ENCODE results near the gene ZYG11A.

ZYG11A gene

DNA sequence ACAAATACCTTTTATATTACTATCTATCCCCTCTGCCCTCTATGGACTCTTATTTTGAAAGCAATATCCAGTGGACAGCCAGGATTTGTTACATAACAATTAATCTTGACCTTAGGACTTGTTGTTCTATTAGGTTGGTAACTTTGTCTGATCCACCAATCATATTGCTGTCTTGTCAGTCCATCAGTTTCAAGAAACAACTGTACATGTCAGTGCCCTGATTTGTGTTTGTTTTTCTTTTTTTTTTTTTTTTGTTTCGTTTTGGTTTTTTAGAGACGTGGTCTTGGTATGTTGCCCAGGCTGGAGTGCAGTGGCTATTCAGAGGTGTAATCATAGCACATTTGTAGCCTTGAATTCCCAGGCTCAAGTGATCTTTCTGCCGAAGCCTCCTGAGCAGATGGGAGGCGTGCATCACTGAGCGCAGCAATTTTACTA lies 83.0 kb downstream of the ZYG11A start:
- H3K36me3 ChIP-seq (ENCODE audit: control insufficient read depth, insufficient read depth, low read length): no peaks in the 10 kb centered on the region
- H3K27me3 ChIP-seq (ENCODE audit: control insufficient read depth, insufficient read depth, low read length): no peaks in the 10 kb centered on the region
- peak overlapping the region; percentile 4 for H3K4me3 ChIP-seq (ENCODE audit: low read length)
- no peaks in the 10 kb centered on the region for H3K9me3 ChIP-seq (ENCODE audit: control insufficient read depth, low read length)
- H3K4me1 ChIP-seq (ENCODE audit: control insufficient read depth, insufficient read depth, low read length): peaks cover 26% of the 10 kb centered on the region
- no peak overlapping the region for H3K9ac ChIP-seq (ENCODE audit: low read length)

DNA sequence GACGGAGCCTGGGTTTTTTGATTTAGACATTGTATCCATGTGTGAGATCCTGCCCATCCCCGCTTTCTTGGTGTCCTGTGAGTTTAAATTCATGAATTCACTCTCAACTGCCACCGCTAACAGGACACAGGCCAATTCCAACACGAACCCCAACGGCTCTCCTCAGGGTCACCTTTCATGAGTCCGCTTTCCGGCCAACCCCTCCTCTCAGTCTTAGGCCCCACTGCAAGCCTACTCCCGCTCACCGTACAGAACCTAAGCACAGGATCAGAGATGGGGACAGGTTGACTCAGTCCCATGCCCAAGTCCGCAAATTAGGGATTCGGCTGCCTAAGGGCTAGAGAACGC lies 84.3 kb downstream of the ZYG11A start:
- H3K4me1 ChIP-seq (ENCODE audit: control insufficient read depth, insufficient read depth, low read length): peaks cover 26% of the 10 kb centered on the region
- H3K9me3 ChIP-seq (ENCODE audit: control insufficient read depth, low read length): no peaks in the 10 kb centered on the region
- H3K27me3 ChIP-seq (ENCODE audit: control insufficient read depth, insufficient read depth, low read length): no peaks in the 10 kb centered on the region
- peak overlapping the region; percentile 65 for H3K9ac ChIP-seq (ENCODE audit: low read length)
- no peaks in the 10 kb centered on the region for H3K36me3 ChIP-seq (ENCODE audit: control insufficient read depth, insufficient read depth, low read length)
- H3K4me3 ChIP-seq (ENCODE audit: low read length): peak overlapping the region; percentile 41

DNA sequence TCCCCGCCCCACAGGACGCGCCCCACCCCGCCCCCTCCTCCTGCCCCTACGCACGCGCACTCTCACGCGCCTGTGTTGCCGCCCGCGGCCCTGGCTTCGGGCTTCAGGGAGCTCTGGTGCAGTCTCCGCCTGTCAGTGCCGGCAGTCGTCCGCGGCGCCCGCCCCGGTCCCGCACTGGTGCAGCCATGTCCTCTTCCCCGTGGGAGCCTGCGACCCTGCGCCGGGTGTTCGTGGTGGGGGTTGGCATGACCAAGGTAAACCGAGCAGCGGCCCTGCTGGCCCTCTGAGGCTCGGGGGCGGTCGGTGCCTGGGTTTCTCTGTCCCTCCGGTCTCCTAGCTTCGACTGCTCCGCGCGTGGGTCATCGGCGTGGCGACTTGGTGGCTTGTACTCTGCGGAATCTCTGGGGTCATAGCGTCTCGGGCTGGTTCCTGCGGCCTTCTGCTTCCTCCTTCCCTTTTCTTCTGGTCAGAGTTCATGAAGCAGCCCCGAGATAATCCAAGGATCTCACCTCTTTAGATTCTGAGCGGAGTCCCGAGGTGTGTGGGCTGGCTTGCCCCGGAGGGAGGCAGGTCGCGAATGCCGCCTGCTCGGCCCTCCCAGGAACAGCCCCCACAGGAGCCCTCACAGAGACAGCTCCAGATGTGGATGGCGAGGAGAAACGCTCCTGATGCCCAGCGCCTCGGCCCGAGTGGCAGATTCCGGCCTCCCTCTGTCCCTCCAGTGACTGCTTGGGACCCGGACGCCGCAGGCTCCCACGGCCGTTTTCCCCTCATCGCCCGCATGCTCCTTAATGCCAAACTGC lies 84.9 kb downstream of the ZYG11A start, which contains the start of gene SCP2:
Gene SCP2 (plus strand): TSS at position 65 of the 803 bp plus-strand sequence. CDS start 121 bp downstream, at position 186.
- Histone ChIP-seq H3K9me3 (ENCODE audit: control insufficient read depth, low read length) (no peaks in the 10 kb centered on the region), H3K36me3 (ENCODE audit: control insufficient read depth, insufficient read depth, low read length) (no peaks in the 10 kb centered on the region), H3K4me3 (ENCODE audit: low read length) (peak within 1 kb of the TSS; percentile 92), H3K9ac (ENCODE audit: low read length) (peak within 1 kb of the TSS; percentile 96), H3K27me3 (ENCODE audit: control insufficient read depth, insufficient read depth, low read length) (no peaks in the 10 kb centered on the region), H3K4me1 (ENCODE audit: control insufficient read depth, insufficient read depth, low read length) (peaks cover 26% of the 10 kb centered on the region)

- peaks cover 26% of the 10 kb centered on the region for H3K4me1 ChIP-seq (ENCODE audit: control insufficient read depth, insufficient read depth, low read length)
- H3K36me3 ChIP-seq (ENCODE audit: control insufficient read depth, insufficient read depth, low read length): no peaks in the 10 kb centered on the region
- no peaks in the 10 kb centered on the region for H3K9me3 ChIP-seq (ENCODE audit: control insufficient read depth, low read length)
- peak overlapping the region; percentile 96 for H3K9ac ChIP-seq (ENCODE audit: low read length)
- H3K4me3 ChIP-seq (ENCODE audit: low read length): peak overlapping the region; percentile 92
- no peaks in the 10 kb centered on the region for H3K27me3 ChIP-seq (ENCODE audit: control insufficient read depth, insufficient read depth, low read length)
Measured at GRCh38 chr1:52928015-52928404, 85.5 kb downstream of the ZYG11A start.

DNA sequence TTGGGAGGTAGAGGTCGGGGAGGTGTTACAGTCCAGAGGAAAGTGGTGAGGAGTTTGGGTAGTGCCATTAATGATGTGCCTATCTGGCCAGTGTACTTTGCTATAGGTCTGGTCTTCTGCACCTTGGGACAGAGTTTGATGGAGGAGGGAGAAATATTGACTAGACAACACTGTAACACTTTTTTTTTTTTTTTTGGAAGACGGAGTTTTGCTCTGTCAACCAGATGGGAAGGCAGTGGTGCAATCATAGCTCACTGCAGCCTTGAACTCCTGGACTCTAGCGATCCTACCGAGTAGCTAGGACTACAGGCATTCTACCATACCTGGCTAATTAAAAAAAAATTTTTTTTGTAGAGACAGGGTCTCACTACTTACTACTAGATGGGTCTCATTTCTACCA lies 86.5 kb downstream of the ZYG11A start:
- no peaks in the 10 kb centered on the region for H3K27me3 ChIP-seq (ENCODE audit: control insufficient read depth, insufficient read depth, low read length)
- H3K9ac ChIP-seq (ENCODE audit: low read length): no peak overlapping the region
- no peak overlapping the region for H3K4me3 ChIP-seq (ENCODE audit: low read length)
- H3K4me1 ChIP-seq (ENCODE audit: control insufficient read depth, insufficient read depth, low read length): peaks cover 26% of the 10 kb centered on the region
- H3K36me3 ChIP-seq (ENCODE audit: control insufficient read depth, insufficient read depth, low read length): no peaks in the 10 kb centered on the region
- no peaks in the 10 kb centered on the region for H3K9me3 ChIP-seq (ENCODE audit: control insufficient read depth, low read length)

DNA sequence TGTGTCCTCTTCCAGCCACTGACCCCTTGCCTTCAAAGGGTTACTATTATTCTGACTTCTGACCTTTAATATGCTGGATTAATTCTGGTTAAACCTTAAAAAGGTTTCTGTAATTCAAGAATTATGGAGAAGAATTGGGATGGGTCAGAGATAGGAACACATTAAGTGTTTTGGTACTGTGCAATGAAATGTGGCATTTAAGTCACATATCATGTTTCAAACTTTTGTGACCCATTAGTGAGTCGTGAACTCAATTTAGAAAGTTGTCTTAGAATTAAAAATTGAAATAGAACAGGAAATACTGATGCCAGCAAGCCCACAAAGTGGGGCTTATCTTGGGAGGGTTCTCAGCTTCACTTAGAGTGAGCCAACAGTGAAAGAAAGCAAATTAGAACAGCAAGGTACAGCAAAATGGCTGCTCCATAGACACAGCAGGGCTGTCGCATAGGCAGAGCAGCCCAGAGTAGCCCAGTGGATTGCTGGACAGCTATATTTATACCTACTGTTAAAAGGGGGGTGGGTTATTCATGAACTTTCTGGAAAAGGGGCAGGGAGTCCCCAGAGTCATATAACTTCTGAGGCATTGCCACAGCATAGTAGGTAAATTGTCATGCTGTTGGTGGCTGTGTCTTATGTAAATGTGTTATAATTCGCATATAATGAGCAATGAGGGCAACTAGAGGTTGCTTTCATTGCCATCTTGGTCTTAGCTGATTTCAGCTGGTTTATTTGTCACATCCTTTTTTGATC lies 95.0 kb downstream of the ZYG11A start:
- Histone ChIP-seq H3K27me3 (ENCODE audit: control insufficient read depth, insufficient read depth, low read length) (no peaks in the 10 kb centered on the region), H3K36me3 (ENCODE audit: control insufficient read depth, insufficient read depth, low read length) (no peaks in the 10 kb centered on the region), H3K9ac (ENCODE audit: low read length) (no peak overlapping the region), H3K4me3 (ENCODE audit: low read length) (no peak overlapping the region), H3K4me1 (ENCODE audit: control insufficient read depth, insufficient read depth, low read length) (no peaks in the 10 kb centered on the region), H3K9me3 (ENCODE audit: control insufficient read depth, low read length) (no peaks in the 10 kb centered on the region)

GRCh38 chr1:52938183-52938451 lies 95.6 kb downstream of the ZYG11A start:
- Histone ChIP-seq H3K4me1 (ENCODE audit: control insufficient read depth, insufficient read depth, low read length) (no peaks in the 10 kb centered on the region), H3K9ac (ENCODE audit: low read length) (no peak overlapping the region)

GRCh38 chr1:52943876-52944416 lies 101.4 kb downstream of the ZYG11A start:
- Histone ChIP-seq H3K27me3 (ENCODE audit: control insufficient read depth, insufficient read depth, low read length) (no peaks in the 10 kb centered on the region), H3K36me3 (ENCODE audit: control insufficient read depth, insufficient read depth, low read length) (no peaks in the 10 kb centered on the region), H3K4me3 (ENCODE audit: low read length) (no peak overlapping the region), H3K9ac (ENCODE audit: low read length) (no peak overlapping the region), H3K4me1 (ENCODE audit: control insufficient read depth, insufficient read depth, low read length) (no peaks in the 10 kb centered on the region), H3K9me3 (ENCODE audit: control insufficient read depth, low read length) (no peaks in the 10 kb centered on the region)

More at GRCh38 chr1:52938183-52938451, 95.6 kb downstream of the ZYG11A start:
- no peaks in the 10 kb centered on the region for H3K27me3 ChIP-seq (ENCODE audit: control insufficient read depth, insufficient read depth, low read length)
- no peak overlapping the region for H3K4me3 ChIP-seq (ENCODE audit: low read length)
- H3K36me3 ChIP-seq (ENCODE audit: control insufficient read depth, insufficient read depth, low read length): no peaks in the 10 kb centered on the region
- H3K9me3 ChIP-seq (ENCODE audit: control insufficient read depth, low read length): no peaks in the 10 kb centered on the region

DNA sequence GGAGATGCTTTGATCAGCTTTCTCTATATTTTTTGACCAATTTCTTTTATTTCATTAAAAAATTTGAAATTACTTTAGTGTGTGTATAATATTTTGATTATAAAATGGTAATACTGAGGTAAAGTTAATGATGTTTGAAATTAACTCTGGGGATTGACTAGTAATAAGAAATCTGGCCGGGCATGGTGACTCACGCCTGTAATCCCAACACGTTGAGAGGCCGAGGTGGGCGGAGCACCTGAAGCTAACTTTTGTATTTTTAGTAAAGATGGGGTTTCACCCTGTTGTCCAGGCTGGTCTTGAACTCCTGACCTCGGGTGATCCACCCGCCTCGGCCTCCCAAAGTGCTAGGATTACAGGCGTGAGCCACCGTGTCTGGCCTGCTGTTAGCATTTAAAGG lies 102.0 kb downstream of the ZYG11A start:
- H3K9me3 ChIP-seq (ENCODE audit: control insufficient read depth, low read length): no peaks in the 10 kb centered on the region
- no peaks in the 10 kb centered on the region for H3K27me3 ChIP-seq (ENCODE audit: control insufficient read depth, insufficient read depth, low read length)
- no peaks in the 10 kb centered on the region for H3K4me1 ChIP-seq (ENCODE audit: control insufficient read depth, insufficient read depth, low read length)
- no peak overlapping the region for H3K4me3 ChIP-seq (ENCODE audit: low read length)
- H3K36me3 ChIP-seq (ENCODE audit: control insufficient read depth, insufficient read depth, low read length): no peaks in the 10 kb centered on the region
- no peak overlapping the region for H3K9ac ChIP-seq (ENCODE audit: low read length)
